ENCODE data around the gene BBS9. TPM values are rescaled to one million over a fixed set of nuclear protein-coding genes. Genes with fewer than 3 reads are reported as not detected.

Gene BBS9
- total RNA-seq, 1 experiment from 2014 or later = 18.7 TPM

GRCh38 chr7:33547880-33548279, 418.5 kb downstream of the BBS9 start:
- no peak for DNase-seq (ENCODE audit: low spot score)

GRCh38 chr7:33550363-33550762, 421.0 kb downstream of the BBS9 start:
- DNase-seq (ENCODE audit: low spot score) = no peak

- no peak for DNase-seq (ENCODE audit: low spot score)
Measured at GRCh38 chr7:33550979-33551378, 421.6 kb downstream of the BBS9 start.

GRCh38 chr7:33554046-33554445, 424.7 kb downstream of the BBS9 start:
- no peak for DNase-seq (ENCODE audit: low spot score)

GRCh38 chr7:33554576-33554975, 425.2 kb downstream of the BBS9 start:
- DNase-seq (ENCODE audit: low spot score) = no peak

GRCh38 chr7:33556472-33556871, 427.1 kb downstream of the BBS9 start:
- no peak for DNase-seq (ENCODE audit: low spot score)

- DNase-seq (ENCODE audit: low spot score) = no peak
Measured at GRCh38 chr7:33558549-33559323, 429.4 kb downstream of the BBS9 start.

GRCh38 chr7:33559324-33559710, 430.0 kb downstream of the BBS9 start:
- no peak for DNase-seq (ENCODE audit: low spot score)

GRCh38 chr7:33562996-33563395, 433.6 kb downstream of the BBS9 start:
- DNase-seq (ENCODE audit: low spot score) = peak; percentile 27

- DNase-seq (ENCODE audit: low spot score) = no peak
Measured at GRCh38 chr7:33563651-33564050, 434.3 kb downstream of the BBS9 start.

GRCh38 chr7:33578166-33578565, 448.8 kb downstream of the BBS9 start:
- peak; percentile 11 for DNase-seq (ENCODE audit: low spot score)

- no peak for DNase-seq (ENCODE audit: low spot score)
Measured at GRCh38 chr7:33578881-33579672, 449.7 kb downstream of the BBS9 start.

- DNase-seq (ENCODE audit: low spot score) = no peak
Measured at GRCh38 chr7:33579673-33579960, 450.3 kb downstream of the BBS9 start.

- no peak for DNase-seq (ENCODE audit: low spot score)
Measured at GRCh38 chr7:33581236-33581635, 451.9 kb downstream of the BBS9 start.

GRCh38 chr7:33582104-33582503, 452.7 kb downstream of the BBS9 start:
- DNase-seq (ENCODE audit: low spot score) = no peak

- no peak for DNase-seq (ENCODE audit: low spot score)
Measured at GRCh38 chr7:33582533-33582932, 453.2 kb downstream of the BBS9 start.

- no peak for DNase-seq (ENCODE audit: low spot score)
Measured at GRCh38 chr7:33589911-33590310, 460.5 kb downstream of the BBS9 start.

GRCh38 chr7:33590916-33591315, 461.6 kb downstream of the BBS9 start:
- peak; percentile 62 for DNase-seq (ENCODE audit: low spot score)

GRCh38 chr7:33591490-33591889, 462.1 kb downstream of the BBS9 start:
- DNase-seq (ENCODE audit: low spot score) = peak; percentile 19

- no peak for DNase-seq (ENCODE audit: low spot score)
Measured at GRCh38 chr7:33592718-33593117, 463.4 kb downstream of the BBS9 start.

GRCh38 chr7:33593611-33594010, 464.2 kb downstream of the BBS9 start:
- DNase-seq (ENCODE audit: low spot score) = no peak

GRCh38 chr7:33596686-33597085, 467.3 kb downstream of the BBS9 start:
- DNase-seq (ENCODE audit: low spot score) = no peak

GRCh38 chr7:33597181-33597580, 467.8 kb downstream of the BBS9 start:
- no peak for DNase-seq (ENCODE audit: low spot score)
